Neural cell (in vitro differentiated cells): ENCODE results near the gene CGGBP1.

Experiments used
- EP300 ChIP-seq: fragments of 450-650 bp; conservative IDR thresholded peaks from 2 replicates; pipeline ENCODE4 v1.6.1; 2014; ENCODE audit warnings: antibody characterized with exemption, mild to moderate bottlenecking, moderate library complexity; ENCODE audit not compliant: poor library complexity, severe bottlenecking
- EZH2 ChIP-seq: fragments of 200-600, 300-800 bp; shearing (Covaris generic), sonication (generic); IDR thresholded peaks from 2 replicates; pipeline ENCODE4 v1.6.1; 2014; ENCODE audit warnings: antibody characterized with exemption, low read length, borderline replicate concordance, mild to moderate bottlenecking; ENCODE audit not compliant: insufficient read depth, poor library complexity, severe bottlenecking
- POLR2AphosphoS5 ChIP-seq: IDR thresholded peaks from 2 replicates; pipeline ENCODE4 v1.6.1; 2012
- TAF1 ChIP-seq: IDR thresholded peaks from 2 replicates; pipeline ENCODE4 v1.6.1; 2012; ENCODE audit warnings: low read depth
- TF ChIP-seq, protein P1 (sequence below): fragments of 450-650 bp; IDR thresholded peaks from 2 replicates; pipeline ENCODE4 v1.5.1; 2014; ENCODE audit warnings: antibody characterized with exemption, mild to moderate bottlenecking, moderate library complexity; ENCODE audit not compliant: poor library complexity, severe bottlenecking

- TF ChIP-seq, protein P1, sequence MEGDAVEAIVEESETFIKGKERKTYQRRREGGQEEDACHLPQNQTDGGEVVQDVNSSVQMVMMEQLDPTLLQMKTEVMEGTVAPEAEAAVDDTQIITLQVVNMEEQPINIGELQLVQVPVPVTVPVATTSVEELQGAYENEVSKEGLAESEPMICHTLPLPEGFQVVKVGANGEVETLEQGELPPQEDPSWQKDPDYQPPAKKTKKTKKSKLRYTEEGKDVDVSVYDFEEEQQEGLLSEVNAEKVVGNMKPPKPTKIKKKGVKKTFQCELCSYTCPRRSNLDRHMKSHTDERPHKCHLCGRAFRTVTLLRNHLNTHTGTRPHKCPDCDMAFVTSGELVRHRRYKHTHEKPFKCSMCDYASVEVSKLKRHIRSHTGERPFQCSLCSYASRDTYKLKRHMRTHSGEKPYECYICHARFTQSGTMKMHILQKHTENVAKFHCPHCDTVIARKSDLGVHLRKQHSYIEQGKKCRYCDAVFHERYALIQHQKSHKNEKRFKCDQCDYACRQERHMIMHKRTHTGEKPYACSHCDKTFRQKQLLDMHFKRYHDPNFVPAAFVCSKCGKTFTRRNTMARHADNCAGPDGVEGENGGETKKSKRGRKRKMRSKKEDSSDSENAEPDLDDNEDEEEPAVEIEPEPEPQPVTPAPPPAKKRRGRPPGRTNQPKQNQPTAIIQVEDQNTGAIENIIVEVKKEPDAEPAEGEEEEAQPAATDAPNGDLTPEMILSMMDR = no peak
- TF ChIP-seq EP300 = no peak
- TF ChIP-seq POLR2AphosphoS5 = no peak
- no peak for TF ChIP-seq TAF1
- no peak for TF ChIP-seq EZH2
These were observed 20.2 kb downstream of the CGGBP1 start for GRCh38 chr3:88038566-88038965.
